Endothelial cell of umbilical vein (primary cell): ENCODE results near the gene BHLHA15. TPM values are rescaled to one million over a fixed set of nuclear protein-coding genes. Genes with fewer than 3 reads are reported as not detected.

Experiments used
- BruUV-seq: library from RNA; stranded (reverse); fragments of 400-500 nt; replicated peaks from 2 replicates; lab custom pipeline; 2021; lab: Mats Ljungman, UMichigan
- CTCF ChIA-PET: fragments of 300-600, 350-600 bp; sonication (Branson Sonifier 250); formaldehyde crosslinking; loops from one replicate; lab custom pipeline; 2021; ENCODE audit warnings: antibody characterized with exemption, inconsistent platforms; lab: Charles Lee
- POLR2A ChIA-PET: fragments of 300-600, 350-600 bp; sonication (Branson Sonifier 250); formaldehyde crosslinking; loops from one replicate; lab custom pipeline; 2021; ENCODE audit warnings: antibody characterized with exemption, inconsistent platforms; lab: Charles Lee
- DNase-seq: peaks from one replicate; pipeline ENCODE4 v3.0.0-alpha.2; 2011; ENCODE audit warnings: low read depth, low spot score
- FAIRE-seq: peaks from 2 replicates; lab custom pipeline; 2011; peaks lifted over from hg19 to GRCh38; lab: Jason Lieb, UNC
- H2AFZ ChIP-seq: 2 replicates; pipeline ENCODE4 v1.6.0; 2012; ENCODE audit warnings: low read depth, low read length, control low read depth, inconsistent platforms
- H3K27ac ChIP-seq: 2 replicates; pipeline ENCODE4 v1.5.1; 2011; ENCODE audit warnings: low read depth, mild to moderate bottlenecking, control low read depth, low read length, moderate library complexity; ENCODE audit not compliant: insufficient read depth
- H3K27me3 ChIP-seq, 2 experiments: 2 replicates each; pipeline versions ENCODE4 v1.6.0 to v1.6.1; 2011; ENCODE audit warnings: low read length in 2 of 2, mixed read lengths in 1 of 2; ENCODE audit not compliant: control insufficient read depth in 2 of 2, insufficient read depth in 2 of 2
- H3K36me3 ChIP-seq, 2 experiments: 2 replicates in 1 of 2; 3 replicates in 1 of 2; pipeline ENCODE4 v1.5.1; 2011; ENCODE audit warnings: low read length in 2 of 2, mild to moderate bottlenecking in 1 of 2, moderate library complexity in 1 of 2; ENCODE audit not compliant: control insufficient read depth in 2 of 2, insufficient read depth in 2 of 2; ENCODE audit errors: extremely low read depth in 1 of 2
- H3K4me1 ChIP-seq: 3 replicates; pipeline ENCODE4 v1.5.1; 2011; ENCODE audit warnings: mild to moderate bottlenecking, low read length; ENCODE audit not compliant: control insufficient read depth, insufficient read depth; ENCODE audit errors: extremely low read depth
- H3K4me2 ChIP-seq: 2 replicates; pipeline ENCODE4 v1.6.1; 2011; ENCODE audit warnings: low read length, control low read depth, mixed read lengths; ENCODE audit not compliant: insufficient read depth
- H3K4me3 ChIP-seq, 3 experiments: fragments of 200-600 bp in 1 of 3; sonication (generic), shearing (Covaris generic) in 1 of 3; replicated peaks in 1 of 3; 2 replicates each; pipeline ENCODE4 v1.5.1; 2011 to 2016; ENCODE audit warnings: control low read depth in 3 of 3, low read length in 3 of 3, mild to moderate bottlenecking in 2 of 3, inconsistent platforms in 1 of 3, low read depth in 1 of 3, moderate library complexity in 1 of 3; ENCODE audit not compliant: insufficient read depth in 1 of 3
- H3K79me2 ChIP-seq: 2 replicates; pipeline ENCODE4 v1.6.0; 2012; ENCODE audit warnings: low read length, inconsistent platforms; ENCODE audit not compliant: control insufficient read depth, insufficient read depth
- H3K9ac ChIP-seq: replicated peaks from 2 replicates; pipeline ENCODE3; 2011; ENCODE audit warnings: low read length, control low read depth; ENCODE audit not compliant: insufficient read depth; ENCODE audit errors: extremely low read depth
- H3K9me1 ChIP-seq: replicated peaks from 3 replicates; pipeline ENCODE4 v1.6.0; 2011; ENCODE audit warnings: mild to moderate bottlenecking, low read length; ENCODE audit not compliant: control insufficient read depth, insufficient read depth; ENCODE audit errors: extremely low read depth
- H3K9me3 ChIP-seq: replicated peaks from 2 replicates; pipeline ENCODE4 v1.5.1; 2012; ENCODE audit warnings: low read length, inconsistent platforms; ENCODE audit not compliant: control insufficient read depth, insufficient read depth
- H4K20me1 ChIP-seq: replicated peaks from 2 replicates; pipeline ENCODE3; 2011; ENCODE audit warnings: mild to moderate bottlenecking, low read length; ENCODE audit not compliant: control insufficient read depth, insufficient read depth; ENCODE audit errors: extremely low read depth
- FOS ChIP-seq: IDR thresholded peaks from 2 replicates; pipeline ENCODE4 v1.6.1; 2011; ENCODE audit warnings: mild to moderate bottlenecking, low read length, moderate library complexity, borderline replicate concordance; ENCODE audit not compliant: insufficient read depth
- GATA2 ChIP-seq: IDR thresholded peaks from 2 replicates; pipeline ENCODE4 v1.7.0; 2011; ENCODE audit warnings: low read depth, mild to moderate bottlenecking, moderate library complexity, mixed read lengths, low read length; ENCODE audit not compliant: insufficient read length, insufficient read depth
- JUN ChIP-seq: IDR thresholded peaks from 2 replicates; pipeline ENCODE4 v1.6.1; 2011; ENCODE audit warnings: borderline replicate concordance, low read depth; ENCODE audit not compliant: insufficient read length, insufficient read depth
- MAX ChIP-seq: IDR thresholded peaks from 2 replicates; pipeline ENCODE4 v1.6.1; 2011; ENCODE audit not compliant: insufficient read depth, insufficient read length
- MYC ChIP-seq: IDR thresholded peaks from one replicate; pipeline ENCODE4 v1.6.1; 2011; ENCODE audit warnings: mild to moderate bottlenecking, low read depth, low read length
- POLR2A ChIP-seq: IDR thresholded peaks from 2 replicates; pipeline ENCODE4 v1.6.1; 2012; ENCODE audit warnings: low read depth, mild to moderate bottlenecking, control low read depth, low read length
- POLR2AphosphoS5 ChIP-seq: IDR thresholded peaks from 2 replicates; pipeline ENCODE4 v1.6.1; 2012; ENCODE audit warnings: low read depth, mild to moderate bottlenecking, control low read depth, low read length, moderate library complexity; ENCODE audit not compliant: insufficient read depth
- dilution Hi-C: fragments of 300-500 bp; cut with MboI; formaldehyde crosslinking; loops from one replicate; pipeline ENCODE4 v1.15.0; 2019; ENCODE audit warnings: low sequenced_read_pairs; ENCODE audit not compliant: extremely low pct_ligation_motif_present
- intact Hi-C: fragments of 100-400 bp; cut with micrococcal nuclease; formaldehyde crosslinking; loops from one replicate; pipeline ENCODE4 v1.10.0; 2022
- polyA plus RNA-seq, 4 experiments: library from polyadenylated mRNA; depleted of rRNA in 3 of 4; stranded (reverse) in 3 of 4; unstranded in 1 of 4; fragments of >200 nt; gene quantifications; 2 replicates each; pipeline versions ENCODE4 v1.2.1 to v1.2.3, GENCODE V29; 2011 to 2012; ENCODE audit warnings: missing spikeins in 1 of 4
- total RNA-seq: library from RNA; stranded (reverse); gene quantifications from 2 replicates; pipeline ENCODE4 v1.2.3, GENCODE V29; 2021
- TF ChIP-seq, protein P1 (sequence below), 2 donors: IDR thresholded peaks; 1 replicate in 1 of 2; 2 replicates in 1 of 2; pipeline ENCODE4 v1.5.1; 2011; ENCODE audit warnings: low read length in 2 of 2, mild to moderate bottlenecking in 2 of 2, moderate library complexity in 2 of 2, control low read depth in 1 of 2, inconsistent platforms in 1 of 2, low read depth in 1 of 2; ENCODE audit not compliant: insufficient read depth in 1 of 2; ENCODE audit errors: extremely low read depth in 1 of 2

Gene BHLHA15
- total and polyA plus RNA-seq, 2 donors (not counting 3 experiments of a cell fraction or from before 2014, with no cell fraction given): 0.81 to 1.2 TPM

- dilution Hi-C loops (no loop called here), intact Hi-C loops (no loop called here)
- Histone ChIP-seq H3K27me3 (no peaks in the 10 kb centered on the region), H3K4me2 (no peak overlapping the region), H2AFZ (no peak overlapping the region), H4K20me1 (no peaks in the 10 kb centered on the region), H3K4me1 (no peaks in the 10 kb centered on the region), H3K9me1 (no peaks in the 10 kb centered on the region), H3K79me2 (no peaks in the 10 kb centered on the region), H3K4me3 (no peak overlapping the region), H3K36me3 (peaks cover 0 to 12% of the 10 kb centered on the region in 2 experiments), H3K9ac (no peak overlapping the region), H3K27ac (no peak overlapping the region), H3K9me3 (no peaks in the 10 kb centered on the region)
- CTCF ChIA-PET: no interaction called here
- BruUV-seq: no TSS peak
- POLR2A ChIA-PET: no interaction called here
- DNase-seq (no peak), FAIRE-seq (no peak)
- TF ChIP-seq, protein P1, sequence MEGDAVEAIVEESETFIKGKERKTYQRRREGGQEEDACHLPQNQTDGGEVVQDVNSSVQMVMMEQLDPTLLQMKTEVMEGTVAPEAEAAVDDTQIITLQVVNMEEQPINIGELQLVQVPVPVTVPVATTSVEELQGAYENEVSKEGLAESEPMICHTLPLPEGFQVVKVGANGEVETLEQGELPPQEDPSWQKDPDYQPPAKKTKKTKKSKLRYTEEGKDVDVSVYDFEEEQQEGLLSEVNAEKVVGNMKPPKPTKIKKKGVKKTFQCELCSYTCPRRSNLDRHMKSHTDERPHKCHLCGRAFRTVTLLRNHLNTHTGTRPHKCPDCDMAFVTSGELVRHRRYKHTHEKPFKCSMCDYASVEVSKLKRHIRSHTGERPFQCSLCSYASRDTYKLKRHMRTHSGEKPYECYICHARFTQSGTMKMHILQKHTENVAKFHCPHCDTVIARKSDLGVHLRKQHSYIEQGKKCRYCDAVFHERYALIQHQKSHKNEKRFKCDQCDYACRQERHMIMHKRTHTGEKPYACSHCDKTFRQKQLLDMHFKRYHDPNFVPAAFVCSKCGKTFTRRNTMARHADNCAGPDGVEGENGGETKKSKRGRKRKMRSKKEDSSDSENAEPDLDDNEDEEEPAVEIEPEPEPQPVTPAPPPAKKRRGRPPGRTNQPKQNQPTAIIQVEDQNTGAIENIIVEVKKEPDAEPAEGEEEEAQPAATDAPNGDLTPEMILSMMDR (IDR thresholded peaks at IDR 0.05; ENCODE audit: extremely low read depth in 1 of 2, insufficient read depth in 1 of 2, low read depth in 1 of 2, low read length in 2 of 2): no peak
- TF ChIP-seq MYC (no peak), JUN (no peak), MAX (no peak), GATA2 (no peak), FOS (no peak), POLR2A (no peak), POLR2AphosphoS5 (no peak)
These were observed 7.2 kb upstream of the BHLHA15 start for GRCh38 chr7:98203964-98204605.
